Fibroblast of lung (primary cell): ENCODE measurements around the gene ACAN. TPM values are rescaled to one million over a fixed set of nuclear protein-coding genes. Genes with fewer than 3 reads are reported as not detected.
A peak's percentile ranks its signal among the peaks of the same experiment; 100 is the strongest.

Experiments
- DNase-seq, 2 donors: peaks; one replicate each; pipeline versions ENCODE4 v3.0.0 to v3.0.0-alpha.2; 2010; ENCODE audit warnings: low read depth in 2 of 2
- H2AFZ ChIP-seq: 2 replicates; pipeline ENCODE4 v1.5.1; 2012; ENCODE audit warnings: low read length, control low read depth, inconsistent platforms
- H3K27ac ChIP-seq: 2 replicates; pipeline ENCODE4 v1.5.1; 2011; ENCODE audit warnings: low read length, control low read depth; ENCODE audit not compliant: insufficient read depth
- H3K27me3 ChIP-seq: 2 replicates; pipeline ENCODE4 v1.5.1; 2011; ENCODE audit warnings: mild to moderate bottlenecking, low read length; ENCODE audit not compliant: control insufficient read depth, insufficient read depth
- H3K36me3 ChIP-seq: 2 replicates; pipeline ENCODE4 v1.5.1; 2011; ENCODE audit warnings: low read length; ENCODE audit not compliant: control insufficient read depth, insufficient read depth
- H3K4me1 ChIP-seq: 2 replicates; pipeline ENCODE4 v1.5.1; 2011; ENCODE audit warnings: low read length; ENCODE audit not compliant: control insufficient read depth, insufficient read depth; ENCODE audit errors: extremely low read depth
- H3K4me2 ChIP-seq: 2 replicates; pipeline ENCODE4 v1.5.1; 2011; ENCODE audit warnings: low read length, control low read depth; ENCODE audit not compliant: insufficient read depth; ENCODE audit errors: extremely low read depth
- H3K4me3 ChIP-seq, 4 experiments: fragments of 200-600 bp in 1 of 4; sonication (generic) in 1 of 4; replicated peaks in 1 of 4; 2 replicates each; pipeline ENCODE4 v1.5.1; 2011 to 2016; ENCODE audit warnings: low read length in 4 of 4, low read depth in 3 of 4, mild to moderate bottlenecking in 3 of 4, control low read depth in 2 of 4, inconsistent platforms in 1 of 4, mixed read lengths in 1 of 4; ENCODE audit not compliant: insufficient read depth in 1 of 4; ENCODE audit errors: control extremely low read depth in 1 of 4
- H3K79me2 ChIP-seq: 2 replicates; pipeline ENCODE4 v1.5.1; 2012; ENCODE audit warnings: mild to moderate bottlenecking, low read length, inconsistent platforms; ENCODE audit not compliant: control insufficient read depth, insufficient read depth
- H3K9ac ChIP-seq: 2 replicates; pipeline ENCODE4 v1.5.1; 2011; ENCODE audit warnings: mild to moderate bottlenecking, low read length, control low read depth; ENCODE audit not compliant: insufficient read depth
- H3K9me3 ChIP-seq: 2 replicates; pipeline ENCODE4 v1.5.1; 2012; ENCODE audit warnings: low read depth, low read length; ENCODE audit not compliant: control insufficient read depth, insufficient read depth
- H4K20me1 ChIP-seq: 2 replicates; pipeline ENCODE4 v1.5.1; 2011; ENCODE audit warnings: low read length; ENCODE audit not compliant: control insufficient read depth, insufficient read depth; ENCODE audit errors: extremely low read depth
- CTCF ChIP-seq, 2 donors: IDR thresholded peaks in 1 of 2; conservative IDR thresholded peaks in 1 of 2; 1 replicate in 1 of 2; 2 replicates in 1 of 2; pipeline ENCODE4 v1.5.1; 2011 to 2012; ENCODE audit warnings: low read length in 2 of 2, control low read depth in 1 of 2, inconsistent platforms in 1 of 2, low read depth in 1 of 2, mild to moderate bottlenecking in 1 of 2
- EZH2 ChIP-seq: IDR thresholded peaks from 2 replicates; pipeline ENCODE4 v1.5.1; 2012; ENCODE audit warnings: low read length, control low read depth, mild to moderate bottlenecking; ENCODE audit errors: missing control alignments
- polyA plus RNA-seq, 2 donors: library from polyadenylated mRNA; depleted of rRNA in 1 of 2; stranded (reverse) in 1 of 2; unstranded in 1 of 2; fragments of >200 nt; gene quantifications; 2 replicates each; pipeline ENCODE4 v1.2.1, GENCODE V29; 2011 to 2012; ENCODE audit warnings: missing spikeins in 1 of 2
- total RNA-seq: library from RNA; depleted of rRNA; stranded (reverse); fragments of >200 nt; gene quantifications from 2 replicates; pipeline ENCODE4 v1.2.1, GENCODE V29; 2014

ACAN gene
- total and polyA plus RNA-seq, 2 donors (not counting 1 experiment from before 2014, with no cell fraction given): under 0.01 to 3.0 TPM

DNA sequence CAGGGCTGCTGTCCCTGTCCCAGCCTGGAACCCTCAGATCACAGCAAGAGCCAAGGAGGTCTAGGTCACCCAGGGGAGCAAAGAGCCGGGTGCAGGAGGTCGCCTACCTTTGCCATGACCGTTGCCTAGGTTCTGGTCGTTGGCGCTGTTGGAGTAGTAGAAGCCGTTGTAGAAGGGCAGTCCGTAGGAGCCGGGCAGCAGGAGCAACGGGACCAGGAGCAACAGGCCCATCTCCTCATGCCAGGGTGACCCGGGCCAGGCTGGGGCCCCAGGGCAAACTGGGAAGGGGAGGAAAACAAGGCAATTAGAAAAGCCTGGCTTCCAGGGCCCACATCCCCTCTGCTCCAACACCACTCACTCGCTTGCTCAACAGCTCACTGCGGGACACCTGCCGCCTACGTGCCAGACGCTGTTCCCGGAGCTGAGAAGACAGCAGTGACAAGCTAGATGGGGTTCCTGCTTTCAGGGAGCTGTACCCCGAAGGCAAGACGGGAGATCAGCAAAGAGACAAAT, 83.9 kb downstream of the ACAN start:
- no peak overlapping the region for H3K4me2 ChIP-seq
- DNase-seq: no peak
- H3K4me3 ChIP-seq: no peak overlapping the region
- TF ChIP-seq EZH2 (no peak), CTCF (conservative IDR thresholded peaks at IDR 0.05 in 1 of 2, IDR thresholded peaks at IDR 0.05 in 1 of 2; ENCODE audit: low read depth in 1 of 2, low read length in 2 of 2) (no peak)
- H3K9me3 ChIP-seq: no peaks in the 10 kb centered on the region
- H2AFZ ChIP-seq: no peak overlapping the region
- no peak overlapping the region for H3K27ac ChIP-seq
- H4K20me1 ChIP-seq: no peaks in the 10 kb centered on the region
- H3K36me3 ChIP-seq: no peaks in the 10 kb centered on the region
- H3K27me3 ChIP-seq: no peaks in the 10 kb centered on the region
- no peaks in the 10 kb centered on the region for H3K4me1 ChIP-seq
- no peak overlapping the region for H3K9ac ChIP-seq
- no peaks in the 10 kb centered on the region for H3K79me2 ChIP-seq

GRCh38 chr15:88888719-88889118, 85.5 kb downstream of the ACAN start:
- Histone ChIP-seq H4K20me1 (no peaks in the 10 kb centered on the region), H3K36me3 (no peaks in the 10 kb centered on the region), H3K9me3 (no peaks in the 10 kb centered on the region), H3K27me3 (no peaks in the 10 kb centered on the region), H3K79me2 (no peaks in the 10 kb centered on the region), H2AFZ (no peak overlapping the region), H3K4me2 (no peak overlapping the region), H3K4me3 (no peak overlapping the region), H3K27ac (no peak overlapping the region), H3K9ac (no peak overlapping the region), H3K4me1 (no peaks in the 10 kb centered on the region)
- DNase-seq: no peak
- TF ChIP-seq CTCF (conservative IDR thresholded peaks at IDR 0.05 in 1 of 2, IDR thresholded peaks at IDR 0.05 in 1 of 2; ENCODE audit: low read depth in 1 of 2, low read length in 2 of 2) (no peak), EZH2 (no peak)

DNA sequence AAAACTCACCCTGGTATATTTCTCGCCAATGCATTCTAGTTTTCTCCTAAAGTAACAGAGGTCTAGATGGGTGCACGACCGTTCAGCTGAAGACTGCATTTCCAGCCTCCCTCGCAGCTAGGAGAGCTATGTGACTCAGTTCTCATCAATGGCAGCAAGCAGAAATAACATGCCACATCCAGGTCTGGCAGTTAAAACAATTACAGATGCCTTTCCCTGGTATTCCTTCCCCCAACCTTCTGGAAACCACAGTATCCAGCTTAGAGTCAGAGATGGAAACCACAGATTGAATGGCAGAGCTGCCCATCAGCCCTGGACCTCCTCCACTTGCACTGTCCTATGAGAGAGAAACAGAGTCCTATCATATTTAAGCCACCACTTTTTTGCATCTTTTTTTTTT, 87.3 kb downstream of the ACAN start:
- no peak overlapping the region for H2AFZ ChIP-seq
- no peaks in the 10 kb centered on the region for H3K4me1 ChIP-seq
- no peaks in the 10 kb centered on the region for H3K9me3 ChIP-seq
- DNase-seq: peak in 1 of 2 donors; percentile 61
- no peaks in the 10 kb centered on the region for H3K27me3 ChIP-seq
- H3K4me3 ChIP-seq: no peak overlapping the region
- TF ChIP-seq CTCF (conservative IDR thresholded peaks at IDR 0.05 in 1 of 2, IDR thresholded peaks at IDR 0.05 in 1 of 2; ENCODE audit: low read depth in 1 of 2, low read length in 2 of 2) (no peak), EZH2 (no peak)
- no peak overlapping the region for H3K4me2 ChIP-seq
- no peaks in the 10 kb centered on the region for H3K79me2 ChIP-seq
- no peak overlapping the region for H3K27ac ChIP-seq
- H4K20me1 ChIP-seq: no peaks in the 10 kb centered on the region
- no peak overlapping the region for H3K9ac ChIP-seq
- H3K36me3 ChIP-seq: no peaks in the 10 kb centered on the region
